K562 (cell line): ENCODE measurements around the gene RAB12. TPM values are rescaled to one million over a fixed set of nuclear protein-coding genes. Genes with fewer than 3 reads are reported as not detected.

Source experiments
- AFF1 ChIP-seq, 2 experiments: fragments of 450-650 bp; IDR thresholded peaks; 2 replicates each; pipeline ENCODE4 v1.6.1; 2018; ENCODE audit warnings: mild to moderate bottlenecking in 2 of 2, low read depth in 1 of 2; ENCODE audit not compliant: partially characterized antibody in 2 of 2
- ARID4B ChIP-seq: sonication (generic); formaldehyde crosslinking; IDR thresholded peaks from 2 replicates; pipeline ENCODE4 v1.8.0; 2022; ENCODE audit warnings: mild to moderate bottlenecking, missing genetic modification reagents
- CHD1 ChIP-seq: fragments of 200-600 bp; sonication (generic); IDR thresholded peaks from one replicate; pipeline ENCODE4 v1.6.1; 2012; ENCODE audit warnings: mild to moderate bottlenecking, moderate library complexity, low read length, inconsistent platforms
- ERF ChIP-seq: fragments of 450-650 bp; formaldehyde crosslinking; IDR thresholded peaks from 2 replicates; pipeline ENCODE4 v1.4.0; 2020; ENCODE audit warnings: mild to moderate bottlenecking, mixed read lengths
- HINFP ChIP-seq: fragments of 450-650 bp; conservative IDR thresholded peaks from 2 replicates; pipeline ENCODE4 v1.6.1; 2016; ENCODE audit warnings: missing genetic modification characterization, low read depth, mild to moderate bottlenecking, control low read depth, missing compliant biosample characterization
- LCOR ChIP-seq: sonication (generic); formaldehyde crosslinking; IDR thresholded peaks from 2 replicates; pipeline ENCODE4 v1.8.0; 2022; ENCODE audit warnings: mild to moderate bottlenecking, missing genetic modification reagents
- MECOM ChIP-seq: fragments of 250-450 bp; sonication (Bioruptor Pico); IDR thresholded peaks from 2 replicates; pipeline ENCODE4 v1.8.0; 2022; ENCODE audit warnings: inconsistent platforms
- NFXL1 ChIP-seq: fragments of 450-650 bp; formaldehyde crosslinking; IDR thresholded peaks from 2 replicates; pipeline ENCODE4 v1.4.0; 2021; ENCODE audit warnings: mild to moderate bottlenecking
- NONO ChIP-seq, 2 experiments: fragments of 200-400 bp in 1 of 2; fragments of 450-650 bp in 1 of 2; formaldehyde crosslinking in 1 of 2; IDR thresholded peaks; 2 replicates each; pipeline ENCODE4 v1.6.1; 2017; ENCODE audit warnings: low read depth in 2 of 2, mild to moderate bottlenecking in 2 of 2, moderate library complexity in 2 of 2, low read length in 1 of 2
- PCBP2 ChIP-seq: fragments of 200-400 bp; formaldehyde crosslinking; IDR thresholded peaks from 2 replicates; pipeline ENCODE4 v1.6.1; 2018; ENCODE audit warnings: low read length, low read depth, mild to moderate bottlenecking, moderate library complexity; ENCODE audit not compliant: poor library complexity, severe bottlenecking
- SREBF2 ChIP-seq: sonication (generic); formaldehyde crosslinking; IDR thresholded peaks from 2 replicates; pipeline ENCODE4 v1.4.0; 2020; ENCODE audit warnings: mild to moderate bottlenecking, missing genetic modification reagents
- TAF9B ChIP-seq: fragments of 450-650 bp; IDR thresholded peaks from 2 replicates; pipeline ENCODE4 v1.6.1; 2018; ENCODE audit warnings: mild to moderate bottlenecking; ENCODE audit not compliant: partially characterized antibody
- TBP ChIP-seq: optimal IDR thresholded peaks from 2 replicates; pipeline ENCODE3; 2011; ENCODE audit warnings: low read depth, low read length, improper control_type of control experiment
- TCF7 ChIP-seq: sonication (generic); IDR thresholded peaks from 2 replicates; pipeline ENCODE4 v1.6.1; 2016; ENCODE audit warnings: antibody characterized with exemption, borderline replicate concordance
- YBX1 ChIP-seq: fragments of 450-650 bp; IDR thresholded peaks from 2 replicates; pipeline ENCODE4 v1.7.1; 2016; ENCODE audit warnings: mild to moderate bottlenecking
- ZBTB8A ChIP-seq: fragments of 450-650 bp; IDR thresholded peaks from 2 replicates; pipeline ENCODE4 v1.6.1; 2018; ENCODE audit warnings: mild to moderate bottlenecking, moderate library complexity; ENCODE audit not compliant: partially characterized antibody
- ZNF184 ChIP-seq: sonication (generic); formaldehyde crosslinking; IDR thresholded peaks from 2 replicates; pipeline ENCODE4 v1.5.0; 2020; ENCODE audit warnings: missing genetic modification reagents
- ZNF507 ChIP-seq: conservative IDR thresholded peaks from 2 replicates; pipeline ENCODE4 v1.6.1; 2017; ENCODE audit warnings: missing genetic modification characterization, missing compliant biosample characterization
- ZNF583 ChIP-seq: fragments of 250-450 bp; sonication (Bioruptor Pico); IDR thresholded peaks from 2 replicates; pipeline ENCODE4 v1.4.0; 2020
- polyA plus RNA-seq, 8 experiments: library from polyadenylated mRNA; depleted of rRNA in 4 of 8; stranded (reverse) in 5 of 8; unstranded in 3 of 8; fragments of >200 nt; fragmentation: Nextera tagmentation in 2 of 8; fragmentation: Illumina TruSeq in 1 of 8; extraction: Ambion mirVana in 2 of 8; extraction: Trizol in 1 of 8; gene quantifications; 2 replicates each; pipeline versions ENCODE4 v1.2.1 to v1.2.3, GENCODE V29; 2011 to 2014; ENCODE audit warnings: inconsistent platforms in 1 of 8, missing spikeins in 1 of 8
- total RNA-seq, 7 experiments: library from RNA; depleted of rRNA in 6 of 7; stranded (reverse); fragments of >200 nt in 6 of 7; fragmentation: Illumina TruSeq in 2 of 7; extraction: Trizol in 2 of 7; gene quantifications; 2 replicates each; pipeline versions ENCODE4 v1.2.1 to v1.2.3, GENCODE V29; 2011 to 2021; ENCODE audit warnings: low replicate concordance in 1 of 7

The RAB12 gene
- total and polyA plus RNA-seq, 9 of the 15 experiments (the other 6 are each of a cell fraction or from before 2014, with no cell fraction given) = 0.48 to 21.6 (median 18.8) TPM

- TF ChIP-seq ARID4B (CRISPR knock-in tag) = peak; percentile 40; the same call in 1 of the 2 replicates
- no peak for TF ChIP-seq TBP
- TF ChIP-seq TCF7 = no peak
- TF ChIP-seq SREBF2 (CRISPR knock-in tag) = no peak
- no peak for TF ChIP-seq ZBTB8A
- 0 out of 2 replicates have a peak, but pooled peaks have one; percentile 12 for TF ChIP-seq ZNF184
- no peak for TF ChIP-seq ZNF507 (tag)
- peak; percentile 35 for TF ChIP-seq CHD1
- TF ChIP-seq AFF1 (IDR thresholded peaks at IDR 0.05; ENCODE audit: low read depth in 1 of 2, partially characterized antibody in 2 of 2) = no peak
- no peak for TF ChIP-seq HINFP
- TF ChIP-seq NFXL1 (CRISPR knock-in tag) = no peak
- no peak for TF ChIP-seq ZNF583 (CRISPR knock-in tag)
- no peak for TF ChIP-seq ERF (CRISPR knock-in tag)
- no peak for TF ChIP-seq PCBP2
- TF ChIP-seq LCOR (CRISPR knock-in tag) = no peak
- no peak for TF ChIP-seq NONO (IDR thresholded peaks at IDR 0.05; ENCODE audit: low read depth in 2 of 2, low read length in 1 of 2)
- TF ChIP-seq MECOM = no peak
- TF ChIP-seq TAF9B = no peak
- TF ChIP-seq YBX1 = no peak
Measured at GRCh38 chr18:8609659-8610458, 622 bp downstream of the RAB12 start (continued).
